ENCODE measurements around the gene RANBP1. TPM values are rescaled to one million over a fixed set of nuclear protein-coding genes. Genes with fewer than 3 reads are reported as not detected.
A peak's percentile ranks its signal among the peaks of the same experiment; 100 is the strongest.

Gene RANBP1
- total and polyA plus RNA-seq, 7 donors, result 32.2 to 161 (median 52.1) TPM

DNA sequence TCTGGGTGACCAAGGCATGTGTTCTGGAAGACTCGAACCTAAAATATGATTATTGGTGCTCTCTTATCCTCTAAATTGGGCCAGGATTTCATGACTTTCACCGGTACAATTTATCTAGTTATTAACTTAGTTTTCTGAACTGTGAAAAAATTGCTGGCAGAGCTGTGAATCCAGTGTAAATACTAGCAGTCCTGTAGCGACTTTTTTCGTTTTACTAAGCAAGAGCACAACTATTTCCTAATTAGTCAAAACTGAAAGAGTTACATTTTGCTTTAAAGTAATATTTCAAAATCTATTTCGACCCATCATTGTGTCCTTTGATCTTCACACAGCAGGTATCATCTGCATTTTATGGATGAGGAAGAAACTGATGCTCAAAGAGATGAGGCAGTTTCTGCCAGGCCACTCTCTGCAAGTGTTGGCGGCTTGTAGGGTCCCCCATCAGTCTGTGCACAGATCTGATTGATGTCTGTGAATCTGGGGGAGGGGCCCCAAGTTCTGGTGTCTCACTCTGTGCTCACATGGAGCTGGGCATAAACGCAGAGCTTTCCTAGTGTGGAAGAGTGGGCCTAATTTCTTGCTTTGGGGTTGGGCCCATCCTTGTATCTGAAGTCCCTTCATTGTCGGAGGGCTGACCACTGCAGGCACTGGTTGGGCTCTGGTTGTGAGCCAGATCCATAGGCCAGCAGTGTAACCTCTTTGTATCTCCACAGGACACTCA is 2.6 kb downstream of the RANBP1 start:
- Histone ChIP-seq H3K27ac (peak overlapping the region; percentile 86), H3K9me3 (no peaks in the 10 kb centered on the region), H3K36me3 (ENCODE audit: insufficient read depth in 1 of 2, low read depth in 1 of 2) (peaks cover 0 to 52% of the 10 kb centered on the region in 2 donors), H3K27me3 (ENCODE audit: insufficient read depth in 3 of 3, low read length in 2 of 3) (no peaks in the 10 kb centered on the region), H3K4me3 (peak overlapping the region; percentile 92), H3K4me1 (peaks cover 30% of the 10 kb centered on the region)
- DNase-seq (peak; percentile 3 to 31), ATAC-seq (no peak)
- WGBS, 3 donors, result 21 to 24% (median 22%) methylated on average over 8 of the region's 8 CpGs
- TF ChIP-seq, protein P1, sequence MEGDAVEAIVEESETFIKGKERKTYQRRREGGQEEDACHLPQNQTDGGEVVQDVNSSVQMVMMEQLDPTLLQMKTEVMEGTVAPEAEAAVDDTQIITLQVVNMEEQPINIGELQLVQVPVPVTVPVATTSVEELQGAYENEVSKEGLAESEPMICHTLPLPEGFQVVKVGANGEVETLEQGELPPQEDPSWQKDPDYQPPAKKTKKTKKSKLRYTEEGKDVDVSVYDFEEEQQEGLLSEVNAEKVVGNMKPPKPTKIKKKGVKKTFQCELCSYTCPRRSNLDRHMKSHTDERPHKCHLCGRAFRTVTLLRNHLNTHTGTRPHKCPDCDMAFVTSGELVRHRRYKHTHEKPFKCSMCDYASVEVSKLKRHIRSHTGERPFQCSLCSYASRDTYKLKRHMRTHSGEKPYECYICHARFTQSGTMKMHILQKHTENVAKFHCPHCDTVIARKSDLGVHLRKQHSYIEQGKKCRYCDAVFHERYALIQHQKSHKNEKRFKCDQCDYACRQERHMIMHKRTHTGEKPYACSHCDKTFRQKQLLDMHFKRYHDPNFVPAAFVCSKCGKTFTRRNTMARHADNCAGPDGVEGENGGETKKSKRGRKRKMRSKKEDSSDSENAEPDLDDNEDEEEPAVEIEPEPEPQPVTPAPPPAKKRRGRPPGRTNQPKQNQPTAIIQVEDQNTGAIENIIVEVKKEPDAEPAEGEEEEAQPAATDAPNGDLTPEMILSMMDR (IDR thresholded peaks at IDR 0.05), result no peak
- intact Hi-C loops (cut with DNase I), result loop anchor here (5.0 kb wide), 2 partner anchors 36 to 96 kb away; partner anchors contain the start of genes DGCR8 (in 1 of the 2) and TANGO2 (in 1 of the 2)

DNA sequence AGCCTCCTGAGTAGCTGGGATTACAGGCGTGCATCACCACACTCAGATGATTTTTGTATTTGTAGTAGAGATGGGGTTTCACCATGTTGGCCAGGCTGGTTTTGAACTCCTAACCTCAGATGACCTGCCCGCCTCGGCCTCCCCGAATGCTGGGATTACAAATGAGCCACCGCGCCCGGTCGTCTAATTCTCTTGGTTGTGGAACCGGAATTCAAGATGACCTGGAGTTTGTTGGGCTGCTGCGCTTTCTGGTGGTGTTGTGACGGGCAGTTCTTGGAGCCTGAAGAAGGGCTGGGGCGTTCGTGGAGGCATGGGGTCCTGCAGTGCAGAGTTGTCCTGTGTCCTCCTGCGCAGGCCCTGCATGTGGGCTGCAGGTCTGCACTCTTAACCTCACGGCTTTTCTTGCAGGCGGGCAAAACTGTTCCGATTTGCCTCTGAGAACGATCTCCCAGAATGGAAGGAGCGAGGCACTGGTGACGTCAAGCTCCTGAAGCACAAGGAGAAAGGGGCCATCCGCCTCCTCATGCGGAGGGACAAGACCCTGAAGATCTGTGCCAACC is 6.0 kb downstream of the RANBP1 start:
- TF ChIP-seq, protein P1 (IDR thresholded peaks at IDR 0.05), result no peak
- 91 to 95% (median 91%) methylated on average over 22 of the region's 22 CpGs for WGBS, 3 donors
- no peak overlapping the region for H3K4me3 ChIP-seq
- ATAC-seq (no peak), DNase-seq (peak in 1 of 2 donors; percentile 22)
- no peaks in the 10 kb centered on the region for H3K9me3 ChIP-seq
- intact Hi-C loops (cut with DNase I), result no loop called here
- peaks cover 0 to 62% of the 10 kb centered on the region in 2 donors for H3K36me3 ChIP-seq (ENCODE audit: insufficient read depth in 1 of 2, low read depth in 1 of 2)
- H3K27ac ChIP-seq, result no peak overlapping the region
- H3K4me1 ChIP-seq, result peaks cover 16% of the 10 kb centered on the region
- no peaks in the 10 kb centered on the region for H3K27me3 ChIP-seq (ENCODE audit: insufficient read depth in 3 of 3, low read length in 2 of 3)

DNA sequence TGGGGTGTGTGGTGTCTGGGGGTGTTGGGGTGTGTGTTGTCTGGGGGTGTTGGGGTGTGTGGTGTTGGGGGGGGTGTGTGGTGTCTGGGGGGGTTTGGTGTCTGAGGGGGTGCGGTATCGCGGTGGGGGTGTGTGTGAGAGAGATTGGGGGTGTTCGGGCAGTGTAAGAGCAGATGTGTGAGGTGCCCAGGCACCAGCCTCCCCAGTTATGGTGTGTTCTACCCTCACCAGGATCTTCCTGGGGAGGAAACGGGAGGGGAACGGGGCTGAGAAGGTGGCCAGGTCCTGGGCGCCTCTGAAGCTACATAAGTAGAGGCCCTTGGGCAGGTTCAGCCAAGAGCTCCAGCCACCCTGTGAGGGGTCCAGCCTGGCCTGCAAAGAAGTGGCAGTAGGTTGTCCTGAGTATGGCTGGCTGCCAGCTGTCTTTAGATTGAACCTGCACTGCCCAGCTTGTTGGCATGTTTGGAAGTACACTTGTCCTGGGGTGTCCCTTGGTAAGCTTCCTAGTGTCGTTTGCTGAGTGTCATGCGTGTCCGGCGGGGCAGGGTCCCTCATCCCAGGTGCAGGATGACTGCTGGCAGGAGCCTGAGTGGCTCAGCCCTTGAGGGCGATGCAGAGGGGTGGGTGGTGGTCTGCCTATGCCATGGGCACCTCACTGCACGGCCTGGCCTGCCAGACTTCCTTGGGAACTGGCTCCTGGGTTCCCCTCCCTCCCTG is 7.6 kb downstream of the RANBP1 start:
- no peak for ATAC-seq
- Histone ChIP-seq H3K9me3 (no peaks in the 10 kb centered on the region), H3K27me3 (ENCODE audit: insufficient read depth in 3 of 3, low read length in 2 of 3) (no peaks in the 10 kb centered on the region), H3K4me1 (peaks cover 11% of the 10 kb centered on the region), H3K27ac (no peak overlapping the region), H3K36me3 (ENCODE audit: insufficient read depth in 1 of 2, low read depth in 1 of 2) (peaks cover 0 to 74% of the 10 kb centered on the region in 2 donors), H3K4me3 (no peak overlapping the region)
- intact Hi-C loops (cut with DNase I), result no loop called here
- TF ChIP-seq, protein P1 (IDR thresholded peaks at IDR 0.05), result no peak
- DNase-seq, result no peak
- WGBS, 3 donors, result 91 to 93% (median 92%) methylated on average over 10 to 13 of the region's 13 CpGs

DNA sequence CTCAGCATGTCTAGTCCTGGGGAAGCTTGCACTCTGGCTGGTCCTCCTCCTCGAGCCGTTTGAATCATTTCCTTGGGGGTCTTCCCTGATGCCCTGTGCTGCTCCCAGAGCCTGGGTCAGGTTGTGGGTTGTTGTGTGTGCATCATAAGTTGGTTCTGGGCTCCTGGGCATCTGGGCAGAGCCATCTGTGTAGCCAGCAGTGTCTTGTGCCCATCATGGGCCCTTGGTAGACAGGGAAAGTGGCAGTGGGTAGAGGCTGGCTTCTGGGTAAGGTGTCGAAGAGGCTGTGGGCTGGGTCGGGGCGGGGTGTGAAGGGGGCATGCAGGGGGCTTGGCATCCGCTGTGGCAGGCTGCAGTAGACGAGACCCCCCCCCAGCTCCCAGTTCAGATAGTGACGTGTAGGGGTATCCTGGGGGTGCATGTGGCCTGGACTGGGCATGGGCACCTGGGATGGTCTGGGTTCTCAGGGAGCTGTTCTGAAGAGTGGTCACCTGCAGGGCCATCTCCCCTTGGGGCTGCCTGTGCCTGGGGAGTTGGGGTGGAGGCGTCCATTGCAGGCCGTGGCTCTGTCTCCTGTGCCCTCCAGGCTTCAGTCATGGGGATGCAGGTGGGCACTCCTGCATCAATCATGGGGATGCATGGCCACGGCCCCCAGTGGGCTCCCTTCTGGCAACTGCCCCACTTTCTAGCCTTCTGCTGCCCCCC is 8.3 kb downstream of the RANBP1 start:
- Histone ChIP-seq H3K4me1 (peaks cover 4% of the 10 kb centered on the region), H3K4me3 (no peak overlapping the region), H3K27me3 (ENCODE audit: insufficient read depth in 3 of 3, low read length in 2 of 3) (no peaks in the 10 kb centered on the region), H3K9me3 (no peaks in the 10 kb centered on the region), H3K27ac (no peak overlapping the region), H3K36me3 (ENCODE audit: insufficient read depth in 1 of 2, low read depth in 1 of 2) (peaks cover 0 to 71% of the 10 kb centered on the region in 2 donors)
- WGBS, 3 donors, result 88 to 94% (median 90%) methylated on average over 10 to 11 of the region's 11 CpGs
- TF ChIP-seq, protein P1 (IDR thresholded peaks at IDR 0.05), result no peak
- DNase-seq (no peak), ATAC-seq (no peak)
- intact Hi-C loops (cut with DNase I), result no loop called here

Measured in psoas muscle (tissue), 8 donors.